Body of pancreas (tissue), 4 donors: ENCODE measurements around the gene HPN.

Experiments used
- CTCF ChIP-seq, 7 experiments: fragments of 450-650 bp in 4 of 7; fragments of 200-600 bp in 3 of 7; sonication (generic) in 3 of 7; IDR thresholded peaks; one replicate each; pipeline ENCODE4 v1.5.1; 2016 to 2019; ENCODE audit warnings: antibody characterized with exemption in 7 of 7
- POLR2A ChIP-seq, 3 donors: fragments of 450-650 bp; IDR thresholded peaks; one replicate each; pipeline ENCODE4 v1.6.1; 2016; ENCODE audit warnings: antibody characterized with exemption in 3 of 3, mild to moderate bottlenecking in 2 of 3

- TF ChIP-seq POLR2A (IDR thresholded peaks at IDR 0.05) (no peak), CTCF (IDR thresholded peaks at IDR 0.05) (no peak)
These were observed 71.6 kb downstream of the HPN start for GRCh38 chr19:35112995-35113688.
